ENCODE data around the gene LSM12. TPM values are rescaled to one million over a fixed set of nuclear protein-coding genes. Genes with fewer than 3 reads are reported as not detected.
"Not testable (repeated sequence)": the region's sequence is repeated elsewhere in the genome, so short reads cannot be mapped to it uniquely, and the experiment has no call there.

The LSM12 gene
- total RNA-seq, 1 donor from 2014 or later: 39.1 TPM

- Histone ChIP-seq H3K36me3 (ENCODE audit: control insufficient read depth, insufficient read depth, low read length) (no peaks in the 10 kb centered on the region), H3K4me3 (ENCODE audit: low read depth, low read length) (no peak overlapping the region), H3K27me3 (ENCODE audit: control insufficient read depth, insufficient read depth, low read length) (no peaks in the 10 kb centered on the region)
- TF ChIP-seq, protein P1, sequence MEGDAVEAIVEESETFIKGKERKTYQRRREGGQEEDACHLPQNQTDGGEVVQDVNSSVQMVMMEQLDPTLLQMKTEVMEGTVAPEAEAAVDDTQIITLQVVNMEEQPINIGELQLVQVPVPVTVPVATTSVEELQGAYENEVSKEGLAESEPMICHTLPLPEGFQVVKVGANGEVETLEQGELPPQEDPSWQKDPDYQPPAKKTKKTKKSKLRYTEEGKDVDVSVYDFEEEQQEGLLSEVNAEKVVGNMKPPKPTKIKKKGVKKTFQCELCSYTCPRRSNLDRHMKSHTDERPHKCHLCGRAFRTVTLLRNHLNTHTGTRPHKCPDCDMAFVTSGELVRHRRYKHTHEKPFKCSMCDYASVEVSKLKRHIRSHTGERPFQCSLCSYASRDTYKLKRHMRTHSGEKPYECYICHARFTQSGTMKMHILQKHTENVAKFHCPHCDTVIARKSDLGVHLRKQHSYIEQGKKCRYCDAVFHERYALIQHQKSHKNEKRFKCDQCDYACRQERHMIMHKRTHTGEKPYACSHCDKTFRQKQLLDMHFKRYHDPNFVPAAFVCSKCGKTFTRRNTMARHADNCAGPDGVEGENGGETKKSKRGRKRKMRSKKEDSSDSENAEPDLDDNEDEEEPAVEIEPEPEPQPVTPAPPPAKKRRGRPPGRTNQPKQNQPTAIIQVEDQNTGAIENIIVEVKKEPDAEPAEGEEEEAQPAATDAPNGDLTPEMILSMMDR (IDR thresholded peaks at IDR 0.05; ENCODE audit: insufficient read depth, low read length, poor library complexity, severe bottlenecking): no peak
- no peak for DNase-seq (ENCODE audit: low read depth)
Observed at GRCh38 chr17:44108440-44109311, 42.2 kb upstream of the LSM12 start.

GRCh38 chr17:44106801-44107200 lies 40.3 kb upstream of the LSM12 start:
- no peaks in the 10 kb centered on the region for H3K36me3 ChIP-seq (ENCODE audit: control insufficient read depth, insufficient read depth, low read length)
- H3K27me3 ChIP-seq (ENCODE audit: control insufficient read depth, insufficient read depth, low read length): no peaks in the 10 kb centered on the region
- TF ChIP-seq, protein P1 (IDR thresholded peaks at IDR 0.05; ENCODE audit: insufficient read depth, low read length, poor library complexity, severe bottlenecking): no peak
- no peak overlapping the region for H3K4me3 ChIP-seq (ENCODE audit: low read depth, low read length)
- no peak for DNase-seq (ENCODE audit: low read depth)

GRCh38 chr17:44105941-44106340 lies 39.5 kb upstream of the LSM12 start:
- H3K36me3 ChIP-seq (ENCODE audit: control insufficient read depth, insufficient read depth, low read length): no peaks in the 10 kb centered on the region
- no peaks in the 10 kb centered on the region for H3K27me3 ChIP-seq (ENCODE audit: control insufficient read depth, insufficient read depth, low read length)
- TF ChIP-seq, protein P1 (IDR thresholded peaks at IDR 0.05; ENCODE audit: insufficient read depth, low read length, poor library complexity, severe bottlenecking): no peak
- DNase-seq (ENCODE audit: low read depth): no peak
- H3K4me3 ChIP-seq (ENCODE audit: low read depth, low read length): no peak overlapping the region

- Histone ChIP-seq H3K4me3 (ENCODE audit: low read depth, low read length) (no peak overlapping the region), H3K36me3 (ENCODE audit: control insufficient read depth, insufficient read depth, low read length) (no peaks in the 10 kb centered on the region), H3K27me3 (ENCODE audit: control insufficient read depth, insufficient read depth, low read length) (no peaks in the 10 kb centered on the region)
- TF ChIP-seq, protein P1 (IDR thresholded peaks at IDR 0.05; ENCODE audit: insufficient read depth, low read length, poor library complexity, severe bottlenecking): no peak
- DNase-seq (ENCODE audit: low read depth): no peak
Observed at GRCh38 chr17:44105483-44105882, 39.0 kb upstream of the LSM12 start.

DNA sequence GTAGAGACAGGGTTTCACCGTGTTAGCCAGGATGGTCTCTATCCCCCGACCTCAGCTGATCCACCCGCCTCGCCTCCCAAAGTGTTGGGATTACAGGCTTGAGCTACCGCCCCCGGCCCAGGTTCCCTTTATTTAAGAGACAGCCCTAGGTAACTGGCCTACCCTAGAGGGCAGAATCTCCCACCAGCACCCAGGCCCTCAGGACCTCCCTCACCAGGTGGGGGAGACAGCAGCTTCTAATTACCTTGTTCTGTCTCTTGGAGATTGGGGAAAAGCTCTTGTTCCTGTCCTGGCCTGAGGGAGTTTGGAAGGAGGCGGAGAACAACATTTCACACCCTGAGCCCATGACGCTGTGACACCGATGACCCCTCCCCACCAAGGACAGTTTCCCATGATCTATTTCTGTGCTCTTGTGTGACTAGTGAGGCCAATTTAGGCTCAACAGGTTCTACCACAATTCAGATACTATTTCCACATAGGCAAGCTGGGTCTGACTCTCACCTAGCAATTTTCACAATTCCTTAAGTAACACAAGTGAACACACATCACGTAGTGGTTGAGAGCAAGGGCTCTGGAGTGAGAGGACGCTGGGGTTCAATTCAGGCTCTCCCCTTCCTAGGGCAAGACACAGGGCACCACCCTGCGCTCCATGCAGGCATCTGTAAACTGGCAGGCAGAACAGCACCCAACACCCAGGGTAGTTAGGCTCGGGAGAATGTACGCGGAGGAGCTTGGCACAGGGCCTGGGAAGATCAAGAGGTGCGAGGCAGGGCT lies 36.6 kb upstream of the LSM12 start:
- no peak for DNase-seq (ENCODE audit: low read depth)
- H3K4me3 ChIP-seq (ENCODE audit: low read depth, low read length): no peak overlapping the region
- no peaks in the 10 kb centered on the region for H3K27me3 ChIP-seq (ENCODE audit: control insufficient read depth, insufficient read depth, low read length)
- TF ChIP-seq, protein P1 (IDR thresholded peaks at IDR 0.05; ENCODE audit: insufficient read depth, low read length, poor library complexity, severe bottlenecking): no peak
- no peaks in the 10 kb centered on the region for H3K36me3 ChIP-seq (ENCODE audit: control insufficient read depth, insufficient read depth, low read length)

DNA sequence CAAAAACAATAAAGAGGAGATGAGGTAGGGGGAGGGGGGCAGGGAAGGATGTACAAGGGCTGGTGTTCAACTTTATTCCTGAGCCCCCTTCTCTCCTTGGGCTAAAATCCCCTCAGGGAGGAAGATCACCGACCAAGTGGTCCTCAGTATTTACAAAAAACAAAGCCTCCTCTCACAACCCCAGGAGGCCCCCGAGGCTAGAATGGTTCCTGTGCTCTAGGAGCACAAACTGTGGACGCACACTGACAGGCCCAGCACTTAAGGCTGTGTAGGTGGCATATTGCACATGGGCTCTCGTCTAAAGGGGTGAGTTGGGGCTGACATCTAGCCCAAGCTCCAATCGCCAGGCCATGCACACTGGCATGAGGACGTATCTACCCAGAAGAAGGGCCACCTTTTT lies 35.4 kb upstream of the LSM12 start:
- not testable (repeated sequence) for H3K4me3 ChIP-seq (ENCODE audit: low read depth, low read length); H3K27me3 ChIP-seq (ENCODE audit: control insufficient read depth, insufficient read depth, low read length); H3K36me3 ChIP-seq (ENCODE audit: control insufficient read depth, insufficient read depth, low read length); DNase-seq (ENCODE audit: low read depth)
